CD4-positive, alpha-beta memory T cell (primary cell): ENCODE measurements around the gene HRG. TPM values are rescaled to one million over a fixed set of nuclear protein-coding genes. Genes with fewer than 3 reads are reported as not detected.
"Not testable (repeated sequence)": the region's sequence is repeated elsewhere in the genome, so short reads cannot be mapped to it uniquely, and the experiment has no call there.

Experiments used
- CTCF ChIA-PET: fragments of 350-600 bp; sonication (Branson Sonifier 250); formaldehyde crosslinking; loops from one replicate; lab custom pipeline; 2021; ENCODE audit warnings: inconsistent platforms; ENCODE audit not compliant: partially characterized antibody; lab: Charles Lee
- POLR2A ChIA-PET: fragments of 350-600 bp; sonication (Branson Sonifier 250); formaldehyde crosslinking; loops from one replicate; lab custom pipeline; 2021; ENCODE audit not compliant: partially characterized antibody; lab: Charles Lee
- DNase-seq, 5 donors: peaks; one replicate each; pipeline versions ENCODE4 v3.0.0 to v3.0.0-alpha.2; 2020 to 2022; ENCODE audit warnings: mixed read lengths in 1 of 5
- H3K27ac ChIP-seq: one replicate; pipeline ENCODE4 v1.7.0; 2013; ENCODE audit warnings: low read depth, low read length
- H3K27me3 ChIP-seq: 2 replicates; pipeline ENCODE4 v1.7.0; 2013; ENCODE audit warnings: mild to moderate bottlenecking, low read length, moderate library complexity; ENCODE audit not compliant: insufficient read depth
- H3K36me3 ChIP-seq: 2 replicates; pipeline ENCODE4 v1.7.0; 2013; ENCODE audit warnings: mild to moderate bottlenecking, low read length, moderate library complexity; ENCODE audit not compliant: insufficient read depth
- H3K4me1 ChIP-seq: 2 replicates; pipeline ENCODE4 v1.7.0; 2013; ENCODE audit warnings: mild to moderate bottlenecking, low read length, moderate library complexity; ENCODE audit not compliant: insufficient read depth
- H3K4me3 ChIP-seq, 2 donors: one replicate each; pipeline ENCODE4 v1.7.0; 2013; ENCODE audit warnings: low read length in 2 of 2, mild to moderate bottlenecking in 1 of 2
- H3K9me3 ChIP-seq, 2 donors: one replicate each; pipeline ENCODE4 v1.7.0; 2013; ENCODE audit warnings: low read length in 2 of 2, control low read depth in 1 of 2; ENCODE audit not compliant: control insufficient read depth in 1 of 2
- H3K27ac Mint-ChIP-seq, 7 donors: one replicate each; pipeline ENCODE4 v1.8.0; 2020 to 2021; ENCODE audit warnings: mixed read lengths in 7 of 7, mild to moderate bottlenecking in 6 of 7, inconsistent platforms in 3 of 7, moderate library complexity in 3 of 7
- H3K27me3 Mint-ChIP-seq, 2 donors: one replicate each; pipeline ENCODE4 v1.8.0; 2020 to 2021; ENCODE audit warnings: mixed read lengths in 2 of 2
- H3K36me3 Mint-ChIP-seq, 2 donors: one replicate each; pipeline ENCODE4 v1.8.0; 2020 to 2021; ENCODE audit warnings: mixed read lengths in 2 of 2, inconsistent platforms in 1 of 2, mild to moderate bottlenecking in 1 of 2
- H3K4me1 Mint-ChIP-seq, 4 donors: one replicate each; pipeline ENCODE4 v1.8.0; 2020 to 2021; ENCODE audit warnings: mixed read lengths in 4 of 4, mild to moderate bottlenecking in 1 of 4
- H3K4me3 Mint-ChIP-seq, 8 donors: one replicate each; pipeline ENCODE4 v1.8.0; 2020 to 2021; ENCODE audit warnings: mixed read lengths in 8 of 8, mild to moderate bottlenecking in 7 of 8, moderate library complexity in 6 of 8, inconsistent platforms in 3 of 8
- H3K9me3 Mint-ChIP-seq, 8 donors: one replicate each; pipeline ENCODE4 v1.8.0; 2020 to 2021; ENCODE audit warnings: mixed read lengths in 8 of 8, mild to moderate bottlenecking in 5 of 8, inconsistent platforms in 3 of 8, moderate library complexity in 1 of 8
- intact Hi-C: fragments of 100-400 bp; cut with micrococcal nuclease; formaldehyde crosslinking; loops from one replicate; pipeline ENCODE4 v1.15.1; 2023
- polyA plus RNA-seq, 2 donors: library from polyadenylated mRNA; unstranded; fragments of 300-500 nt; fragmentation: Illumina TruSeq; gene quantifications; one replicate each; pipeline ENCODE4 v1.2.3, GENCODE V29; 2021
- total RNA-seq, 2 experiments: library from RNA; stranded (reverse); gene quantifications; one replicate each; pipeline ENCODE4 v1.2.3, GENCODE V29; 2021

Gene HRG
- total and polyA plus RNA-seq, 4 experiments from 2014 or later: not detected

DNA sequence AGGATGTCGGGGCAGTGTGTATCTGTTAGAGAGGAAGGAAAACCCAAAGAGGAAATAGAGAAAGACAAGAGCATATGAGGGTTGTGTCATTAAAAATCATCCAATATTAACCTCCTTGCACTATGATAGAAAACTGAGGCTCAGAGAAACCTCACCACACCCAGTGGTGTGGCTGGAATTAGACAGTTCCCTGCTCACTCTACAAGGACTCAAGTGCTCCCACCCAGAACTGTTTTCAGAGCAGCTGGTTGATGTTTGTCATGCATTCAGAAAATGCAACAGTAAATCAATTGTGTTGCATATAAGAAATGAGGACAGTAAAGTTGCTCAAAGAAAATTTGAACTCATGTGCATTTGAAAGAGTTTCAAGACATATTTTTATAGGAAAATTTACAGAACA is 24.5 kb downstream of the HRG start:
- H3K36me3 ChIP-seq, H3K27ac Mint-ChIP-seq, H3K4me1 Mint-ChIP-seq, H3K27me3 ChIP-seq, H3K4me3 ChIP-seq, POLR2A ChIA-PET, H3K4me3 Mint-ChIP-seq, DNase-seq, H3K4me1 ChIP-seq, H3K27ac ChIP-seq, intact Hi-C loops, CTCF ChIA-PET, H3K9me3 ChIP-seq: not testable (repeated sequence)
- Mint-ChIP-seq H3K9me3 (peaks cover 2 to 13% (median 5%) of the 10 kb centered on the region in 8 donors), H3K36me3 (peaks cover 1 to 12% of the 10 kb centered on the region in 2 donors), H3K27me3 (peaks cover 23 to 26% of the 10 kb centered on the region in 2 donors)

DNA sequence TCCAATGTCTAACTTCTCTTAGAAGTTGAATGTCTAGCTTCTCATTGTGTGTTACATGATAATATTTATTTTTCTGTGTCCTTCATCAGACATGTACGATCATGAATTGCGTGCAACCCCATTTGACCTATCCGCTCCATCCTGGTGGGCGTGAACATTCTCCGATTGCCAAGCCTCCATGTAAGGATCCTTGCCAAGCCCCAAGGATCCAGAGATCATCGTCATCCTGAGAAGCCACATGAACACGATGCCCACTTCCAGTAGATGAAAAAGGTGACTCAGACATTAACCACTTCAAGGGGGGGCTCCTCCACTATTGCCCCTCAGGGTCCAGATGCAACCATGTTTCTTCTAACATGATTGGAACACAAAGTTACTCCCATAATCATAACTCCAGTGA is 25.9 kb downstream of the HRG start:
- no peaks in the 10 kb centered on the region for H3K36me3 ChIP-seq
- no peaks in the 10 kb centered on the region for H3K4me1 ChIP-seq
- peaks cover 18 to 23% of the 10 kb centered on the region in 2 donors for H3K27me3 Mint-ChIP-seq
- peaks cover 0 to 1% of the 10 kb centered on the region in 2 donors for H3K36me3 Mint-ChIP-seq
- peaks cover 0 to 3% (median 0%) of the 10 kb centered on the region in 4 donors for H3K4me1 Mint-ChIP-seq
- no peak for DNase-seq
- peak overlapping the region in 1 of 8 donors; percentile 6 for H3K4me3 Mint-ChIP-seq
- intact Hi-C loops: no loop called here
- H3K27ac ChIP-seq: no peak overlapping the region
- no peak overlapping the region for H3K27ac Mint-ChIP-seq
- peaks cover 0 to 2% (median under 1%) of the 10 kb centered on the region in 8 donors for H3K9me3 Mint-ChIP-seq
- no peak overlapping the region for H3K4me3 ChIP-seq
- POLR2A ChIA-PET: no interaction called here
- CTCF ChIA-PET: no interaction called here
- H3K27me3 ChIP-seq: no peaks in the 10 kb centered on the region
- H3K9me3 ChIP-seq: no peaks in the 10 kb centered on the region

- no peak overlapping the region for H3K27ac Mint-ChIP-seq
- Histone ChIP-seq H3K36me3 (no peaks in the 10 kb centered on the region), H3K4me1 (no peaks in the 10 kb centered on the region), H3K9me3 (no peaks in the 10 kb centered on the region), H3K27me3 (no peaks in the 10 kb centered on the region), H3K4me3 (no peak overlapping the region), H3K27ac (no peak overlapping the region)
- CTCF ChIA-PET: interaction anchor here (1.1 kb wide), 1 partner anchor 12 kb away, joined by 3 read pairs; no protein-coding TSS in a partner anchor
- peaks cover 15 to 19% of the 10 kb centered on the region in 2 donors for H3K27me3 Mint-ChIP-seq
- no peaks in the 10 kb centered on the region for H3K36me3 Mint-ChIP-seq
- peaks cover 0 to 3% (median 0%) of the 10 kb centered on the region in 4 donors for H3K4me1 Mint-ChIP-seq
- intact Hi-C loops: no loop called here
- DNase-seq: no peak
- POLR2A ChIA-PET: no interaction called here
- H3K9me3 Mint-ChIP-seq: peaks cover 0 to 2% (median 0%) of the 10 kb centered on the region in 8 donors
- H3K4me3 Mint-ChIP-seq: no peak overlapping the region
These were observed 28.0 kb downstream of the HRG start for GRCh38 chr3:186693843-186694242.

DNA sequence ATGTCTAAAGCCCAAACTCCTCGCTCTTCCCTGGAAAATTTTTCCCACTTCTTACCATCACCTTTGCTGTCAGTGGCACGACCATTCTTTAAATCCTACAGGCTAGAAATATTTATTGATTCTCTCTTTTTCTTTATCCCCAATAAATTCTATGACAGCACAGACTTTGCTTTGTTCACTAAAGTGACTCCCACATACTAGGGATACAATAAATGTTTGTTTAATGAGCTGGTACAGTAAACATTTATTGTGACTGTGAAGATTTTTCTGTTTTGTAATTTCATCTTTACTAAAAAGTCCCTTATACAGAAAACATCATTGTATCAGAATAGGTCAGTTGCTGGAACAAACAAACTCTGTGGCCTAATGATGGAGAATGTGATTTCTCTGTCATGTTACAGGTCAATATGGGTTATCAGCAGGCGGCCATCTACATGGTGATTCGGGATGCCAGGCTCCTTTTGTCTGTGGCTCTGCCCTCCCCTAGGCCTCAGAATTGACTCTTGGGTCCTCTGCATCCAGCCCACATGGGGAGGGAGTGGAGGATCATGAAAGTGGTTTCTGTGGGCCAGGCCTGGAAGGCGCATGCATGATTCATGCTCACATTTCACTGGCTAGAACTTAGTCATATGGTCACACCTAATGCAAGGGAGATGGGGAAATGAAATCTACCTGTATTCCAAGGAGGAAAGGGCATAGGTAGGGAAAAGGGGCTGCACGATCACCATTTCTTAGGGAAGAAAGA is 28.6 kb downstream of the HRG start:
- peaks cover 14 to 19% of the 10 kb centered on the region in 2 donors for H3K27me3 Mint-ChIP-seq
- intact Hi-C loops: no loop called here
- H3K9me3 Mint-ChIP-seq: peaks cover 0 to 2% (median 0%) of the 10 kb centered on the region in 8 donors
- ChIA-PET POLR2A (no interaction called here), CTCF (interaction anchor here (1.1 kb wide), 1 partner anchor 12 kb away, joined by 3 read pairs; no protein-coding TSS in a partner anchor)
- no peaks in the 10 kb centered on the region for H3K36me3 Mint-ChIP-seq
- H3K9me3 ChIP-seq: no peaks in the 10 kb centered on the region
- no peak overlapping the region for H3K4me3 Mint-ChIP-seq
- no peak for DNase-seq
- H3K4me1 ChIP-seq: no peaks in the 10 kb centered on the region
- H3K36me3 ChIP-seq: no peaks in the 10 kb centered on the region
- H3K4me1 Mint-ChIP-seq: peaks cover 0 to 3% (median 0%) of the 10 kb centered on the region in 4 donors
- H3K27ac ChIP-seq: no peak overlapping the region
- H3K27ac Mint-ChIP-seq: no peak overlapping the region
- H3K4me3 ChIP-seq: no peak overlapping the region
- H3K27me3 ChIP-seq: no peaks in the 10 kb centered on the region

- no peaks in the 10 kb centered on the region for H3K36me3 Mint-ChIP-seq
- no peaks in the 10 kb centered on the region for H3K36me3 ChIP-seq
- no peak overlapping the region for H3K4me3 ChIP-seq
- H3K27ac ChIP-seq: no peak overlapping the region
- H3K4me3 Mint-ChIP-seq: no peak overlapping the region
- no peak overlapping the region for H3K27ac Mint-ChIP-seq
- no peaks in the 10 kb centered on the region for H3K27me3 ChIP-seq
- POLR2A ChIA-PET: no interaction called here
- intact Hi-C loops: no loop called here
- peaks cover 9 to 13% of the 10 kb centered on the region in 2 donors for H3K27me3 Mint-ChIP-seq
- H3K9me3 ChIP-seq: no peaks in the 10 kb centered on the region
- no peak for DNase-seq
- peaks cover 0 to 2% (median 0%) of the 10 kb centered on the region in 8 donors for H3K9me3 Mint-ChIP-seq
- H3K4me1 Mint-ChIP-seq: peaks cover 0 to under 1% (median 0%) of the 10 kb centered on the region in 4 donors
- no peaks in the 10 kb centered on the region for H3K4me1 ChIP-seq
- CTCF ChIA-PET: interaction anchor here (1.3 kb wide), 1 partner anchor 125 kb away, joined by 4 read pairs; no protein-coding TSS in a partner anchor
These were observed 30.7 kb downstream of the HRG start for GRCh38 chr3:186696522-186696921.

DNA sequence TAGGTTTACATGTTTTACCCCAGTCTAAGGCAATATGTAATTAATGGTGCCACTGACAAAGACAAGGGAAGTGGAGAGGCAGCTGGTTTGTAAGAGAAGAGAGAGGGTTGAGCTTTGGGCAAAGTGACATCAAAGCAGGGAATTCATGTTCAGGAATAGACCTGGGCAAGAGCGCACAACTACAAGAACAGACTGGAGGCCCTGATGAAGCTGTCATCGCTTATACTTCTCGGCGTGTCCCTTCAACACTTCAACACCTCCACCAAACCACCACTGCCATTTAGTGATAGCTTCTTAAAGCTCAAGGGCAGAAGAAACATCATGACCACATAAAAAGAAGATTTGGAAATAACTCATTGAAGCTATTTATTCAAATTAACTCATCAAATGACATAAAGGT is 31.7 kb downstream of the HRG start:
- Histone ChIP-seq H3K27me3 (no peaks in the 10 kb centered on the region), H3K9me3 (no peaks in the 10 kb centered on the region), H3K4me3 (no peak overlapping the region), H3K27ac (no peak overlapping the region), H3K36me3 (no peaks in the 10 kb centered on the region), H3K4me1 (no peaks in the 10 kb centered on the region)
- no peak for DNase-seq
- Mint-ChIP-seq H3K4me1 (no peaks in the 10 kb centered on the region), H3K4me3 (no peak overlapping the region), H3K27me3 (peaks cover 1 to 12% of the 10 kb centered on the region in 2 donors), H3K27ac (no peak overlapping the region), H3K9me3 (peaks cover 0 to 2% (median 0%) of the 10 kb centered on the region in 8 donors), H3K36me3 (no peaks in the 10 kb centered on the region)
- ChIA-PET POLR2A (no interaction called here), CTCF (interaction anchor here (1.3 kb wide), 1 partner anchor 124 kb away, joined by 4 read pairs; no protein-coding TSS in a partner anchor)
- intact Hi-C loops: no loop called here

DNA sequence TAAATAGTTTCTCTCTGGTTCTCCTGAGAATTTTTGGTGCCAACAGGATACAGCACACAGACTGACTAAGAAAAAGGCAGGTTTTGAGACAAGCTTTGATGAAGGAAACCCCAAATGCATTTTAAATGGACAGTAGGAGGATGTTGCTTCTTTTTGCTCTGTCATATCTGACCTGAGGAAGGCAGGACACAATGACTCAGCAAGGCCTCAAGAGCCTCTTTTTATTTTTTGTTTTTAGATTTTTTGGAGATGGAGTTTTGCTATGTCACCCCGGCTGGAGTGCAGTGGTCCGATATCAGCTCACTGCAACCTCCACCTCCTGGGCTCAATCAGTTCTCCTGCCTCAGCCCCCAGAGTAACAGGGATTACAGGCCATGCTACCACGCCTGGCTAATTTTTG is 34.5 kb downstream of the HRG start:
- DNase-seq: no peak
- Histone ChIP-seq H3K9me3 (no peaks in the 10 kb centered on the region), H3K36me3 (no peaks in the 10 kb centered on the region), H3K27ac (no peak overlapping the region), H3K4me3 (no peak overlapping the region), H3K4me1 (no peaks in the 10 kb centered on the region), H3K27me3 (no peaks in the 10 kb centered on the region)
- H3K27ac Mint-ChIP-seq: no peak overlapping the region
- H3K27me3 Mint-ChIP-seq: peaks cover 3 to 5% of the 10 kb centered on the region in 2 donors
- no peak overlapping the region for H3K4me3 Mint-ChIP-seq
- intact Hi-C loops: no loop called here
- no peaks in the 10 kb centered on the region for H3K9me3 Mint-ChIP-seq
- no peaks in the 10 kb centered on the region for H3K36me3 Mint-ChIP-seq
- ChIA-PET CTCF (no interaction called here), POLR2A (no interaction called here)
- no peaks in the 10 kb centered on the region for H3K4me1 Mint-ChIP-seq
